HG02938 (cell line): ENCODE results near the gene ALG8.
"Not testable (repeated sequence)": the region's sequence is repeated elsewhere in the genome, so short reads cannot be mapped to it uniquely, and the experiment has no call there.

Source experiments
- ATAC-seq: cut with Tn5 transposase; IDR thresholded peaks from one replicate; pipeline ENCODE4 v1.9.1; 2021; ENCODE audit warnings: mild to moderate bottlenecking, moderate library complexity; ENCODE audit not compliant: unreplicated experiment

The ALG8 gene

DNA sequence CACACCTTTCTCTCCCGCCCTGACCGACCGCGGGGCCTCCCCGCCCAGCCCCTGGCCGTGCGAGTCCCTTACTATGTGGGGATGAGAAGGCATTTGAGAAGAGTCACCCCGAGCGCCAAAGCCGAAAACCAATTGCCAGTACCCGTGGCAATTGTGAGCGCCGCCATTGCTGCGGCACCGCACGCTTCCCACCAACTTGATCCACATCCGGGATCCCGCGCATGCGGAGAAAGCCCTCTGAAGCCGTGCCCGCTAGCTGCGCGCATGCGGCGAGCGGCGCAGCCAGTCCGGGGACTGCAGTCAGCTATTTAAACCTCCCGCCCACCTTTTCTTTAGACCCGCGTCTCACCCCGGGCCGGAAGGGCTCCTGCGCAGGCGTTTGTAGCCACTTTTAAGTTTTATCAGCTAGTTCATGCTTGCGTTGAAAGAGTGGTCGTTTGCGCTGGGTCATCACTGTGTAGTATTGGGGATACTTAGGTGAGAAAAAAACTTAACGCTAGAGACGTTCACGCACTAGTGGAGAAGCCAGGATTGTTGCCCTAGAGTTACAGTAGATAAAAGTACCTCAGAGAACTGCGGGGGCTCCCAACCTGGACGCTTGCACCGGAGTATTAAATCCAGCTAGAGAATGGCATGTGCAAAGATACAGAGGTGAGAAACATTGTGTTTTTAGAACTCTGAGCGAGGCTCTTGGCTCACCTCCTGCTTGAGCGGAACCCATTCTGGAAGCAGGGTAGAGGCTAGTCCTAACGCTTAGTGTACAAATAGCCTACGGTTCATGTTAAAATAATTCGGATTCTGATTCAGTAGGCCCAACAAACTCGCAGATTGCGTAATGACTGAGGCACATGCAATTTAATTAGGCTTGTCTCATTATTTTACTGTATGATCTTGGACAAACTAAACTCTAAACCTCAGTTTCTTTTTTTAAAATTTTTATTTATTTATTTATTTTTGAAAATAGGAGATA, at the start of gene ALG8:
ALG8 (minus strand) TSS at position 205 of the 970 bp plus-strand sequence; CDS start at position 167, 38 bp downstream.
- peak; percentile 89 for ATAC-seq

GRCh38 chr11:78188286-78189173, 49.1 kb upstream of the ALG8 start, which contains the start of the genes KCTD21 and USP35:
Gene KCTD21, minus strand, starts transcription at chr11:78188626. Its CDS starts 14,072 bp downstream, at chr11:78174554.
Gene USP35, plus strand, starts transcription at chr11:78188919. Its CDS starts 7,327 bp downstream, at chr11:78196246.
- ATAC-seq = peak; percentile 95

GRCh38 chr11:78187366-78188285, 48.2 kb upstream of the ALG8 start:
- ATAC-seq = peak; percentile 25

DNA sequence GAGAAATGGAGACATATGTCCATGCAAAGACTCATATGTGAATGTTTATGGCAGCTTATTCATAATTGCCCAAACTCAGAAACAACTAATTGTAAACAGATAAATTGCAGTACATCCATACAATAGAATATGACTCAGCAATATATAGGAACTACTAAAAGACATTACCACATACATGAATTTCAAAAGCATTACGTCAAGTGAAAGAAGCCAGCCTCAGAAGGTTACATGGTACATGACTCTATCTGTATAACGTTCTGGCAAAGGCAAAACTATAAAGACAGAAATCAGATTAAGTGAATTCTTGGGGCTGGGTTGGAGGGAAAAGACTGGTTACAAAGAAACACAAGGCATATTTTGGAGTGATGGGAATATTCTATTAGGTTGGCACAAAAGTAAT, 41.8 kb upstream of the ALG8 start:
- ATAC-seq = no peak

DNA sequence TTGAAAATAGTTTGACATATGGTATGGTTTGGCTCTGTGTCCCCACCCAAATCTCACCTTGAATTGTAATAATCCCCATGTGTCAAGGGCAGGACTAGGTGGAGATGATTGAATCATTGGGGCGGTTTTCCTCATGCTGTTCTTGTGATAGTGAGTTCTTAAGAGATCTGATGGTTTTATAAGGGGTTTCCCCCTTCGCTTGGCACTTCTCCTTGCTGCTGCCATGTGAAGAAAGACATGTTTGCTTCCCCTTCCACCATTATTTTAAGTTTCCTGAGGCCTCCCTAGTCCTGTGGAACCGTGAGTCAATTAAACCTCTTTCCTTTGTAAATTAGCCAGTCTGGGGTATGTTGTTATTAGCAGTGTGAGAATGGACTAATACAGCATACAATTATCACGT, 41.3 kb upstream of the ALG8 start:
- no peak for ATAC-seq

- ATAC-seq = no peak
Observed at GRCh38 chr11:78179459-78180071, 40.1 kb upstream of the ALG8 start.

DNA sequence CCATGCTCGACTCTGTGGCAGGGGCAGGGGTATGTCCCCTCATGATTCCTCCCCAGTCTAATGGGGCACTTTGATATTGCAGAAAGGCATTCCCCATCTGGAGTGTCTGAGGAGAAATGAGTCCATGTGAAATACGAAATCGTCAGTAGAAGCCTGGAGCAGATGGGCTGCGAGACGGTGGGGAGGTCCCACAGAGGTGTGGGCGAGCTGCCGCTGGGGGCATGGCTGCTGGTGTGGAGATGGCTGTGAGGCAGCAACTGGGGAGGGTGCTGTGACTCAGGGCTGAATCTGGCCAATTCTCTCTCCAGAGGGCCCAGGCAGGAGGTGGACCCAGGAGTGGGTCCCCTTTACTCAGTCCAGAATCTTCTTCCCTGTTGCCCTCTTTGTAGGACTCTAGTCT, 37.8 kb upstream of the ALG8 start:
- no peak for ATAC-seq

- ATAC-seq = no peak
Observed at GRCh38 chr11:78176605-78177141, 37.2 kb upstream of the ALG8 start.

- ATAC-seq = not testable (repeated sequence)
Observed at GRCh38 chr11:78175862-78176261, 36.4 kb upstream of the ALG8 start.

- ATAC-seq = no peak
Observed at GRCh38 chr11:78171951-78172350, 32.5 kb upstream of the ALG8 start.

GRCh38 chr11:78170874-78171549, 31.6 kb upstream of the ALG8 start:
- no peak for ATAC-seq

DNA sequence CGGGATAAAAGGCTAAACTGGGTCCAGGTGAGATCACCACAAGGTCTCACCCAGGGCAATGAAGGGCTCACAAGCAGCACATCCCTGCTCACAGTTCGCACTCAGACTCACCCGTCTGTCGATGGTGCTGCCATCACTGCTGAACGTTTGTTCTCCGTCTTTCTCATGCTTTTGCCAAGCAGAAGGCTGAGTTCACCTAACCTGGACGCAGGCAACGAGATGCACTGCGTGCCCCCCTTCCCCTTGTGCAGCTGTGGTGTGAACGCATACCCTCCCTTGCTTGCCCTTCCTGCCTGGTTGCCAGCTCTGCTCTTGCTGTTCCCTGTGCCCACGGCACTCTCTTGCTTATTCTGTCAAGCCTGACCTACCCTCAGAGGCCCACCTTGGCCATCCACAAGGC, 31.0 kb upstream of the ALG8 start:
- ATAC-seq = no peak

GRCh38 chr11:78168539-78169477, 29.4 kb upstream of the ALG8 start:
- no peak for ATAC-seq

- ATAC-seq = no peak
Observed at GRCh38 chr11:78166855-78167469, 27.5 kb upstream of the ALG8 start.

GRCh38 chr11:78164471-78164870, 25.0 kb upstream of the ALG8 start:
- no peak for ATAC-seq

DNA sequence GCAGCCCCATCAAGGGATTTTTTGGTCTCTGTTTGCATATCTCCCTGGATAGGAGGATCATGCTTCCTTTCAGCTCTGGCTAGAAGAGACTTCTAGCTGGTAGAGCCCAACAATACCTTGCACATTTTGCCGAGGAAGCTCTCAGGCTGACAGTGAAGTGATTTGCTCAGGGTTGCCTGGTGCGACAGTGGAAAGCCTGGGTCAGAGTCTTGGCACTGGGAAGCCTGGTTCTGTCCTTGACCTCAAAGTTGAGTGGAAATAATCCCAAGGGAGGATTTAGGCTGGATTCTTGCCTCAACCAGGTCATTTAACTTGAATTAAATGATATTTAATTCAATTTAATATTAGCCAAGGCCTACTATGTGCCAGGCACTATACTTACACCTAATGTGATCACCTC, 24.4 kb upstream of the ALG8 start:
- no peak for ATAC-seq

- no peak for ATAC-seq
Observed at GRCh38 chr11:78161962-78162371, 22.5 kb upstream of the ALG8 start.
